ENCODE results near the gene CTNNA3.

CTNNA3 gene

GRCh38 chr10:66505003-66505657 lies 1190.9 kb downstream of the CTNNA3 start:
- H3K79me2 ChIP-seq (ENCODE audit: insufficient read depth, low read length): no peaks in the 10 kb centered on the region
- no peak overlapping the region for H2AFZ ChIP-seq (ENCODE audit: low read depth, low read length, severe bottlenecking)

GRCh38 chr10:66501356-66501755 lies 1194.6 kb downstream of the CTNNA3 start:
- no peak overlapping the region for H3K4me2 ChIP-seq (ENCODE audit: low read depth, low read length, poor library complexity, severe bottlenecking)
- H3K79me2 ChIP-seq (ENCODE audit: insufficient read depth, low read length): no peaks in the 10 kb centered on the region
- H3K9me2 ChIP-seq (replicated peaks; ENCODE audit: insufficient read depth, low read length): no peaks in the 10 kb centered on the region
- no peak overlapping the region for H3K27ac ChIP-seq (ENCODE audit: low read depth, low read length)
- no peak overlapping the region for H3K9ac ChIP-seq (ENCODE audit: low read length)
- no peak overlapping the region for H2AFZ ChIP-seq (ENCODE audit: low read depth, low read length, severe bottlenecking)
- no peak for TF ChIP-seq CTCF (IDR thresholded peaks at IDR 0.05; ENCODE audit: insufficient read depth, low read length, poor library complexity, severe bottlenecking)
- no peak for TF ChIP-seq EZH2phosphoT487 (conservative IDR thresholded peaks at IDR 0.05; ENCODE audit: low read length)
- H4K20me1 ChIP-seq (ENCODE audit: low read depth, low read length): no peaks in the 10 kb centered on the region
- no peak overlapping the region for H3K4me3 ChIP-seq (ENCODE audit: insufficient read depth, low read length, poor library complexity, severe bottlenecking)
- no peaks in the 10 kb centered on the region for H3K36me3 ChIP-seq (ENCODE audit: low read length)
- no peaks in the 10 kb centered on the region for H3K9me3 ChIP-seq (ENCODE audit: insufficient read depth, low read length)
- H3F3A ChIP-seq (ENCODE audit: insufficient read depth): no peaks in the 10 kb centered on the region
- no peaks in the 10 kb centered on the region for H3K27me3 ChIP-seq (ENCODE audit: low read length)

More at GRCh38 chr10:66505003-66505657, 1190.9 kb downstream of the CTNNA3 start:
- no peaks in the 10 kb centered on the region for H3K36me3 ChIP-seq (ENCODE audit: low read length)
- no peak for TF ChIP-seq CTCF (IDR thresholded peaks at IDR 0.05; ENCODE audit: insufficient read depth, low read length, poor library complexity, severe bottlenecking)
- TF ChIP-seq EZH2phosphoT487 (conservative IDR thresholded peaks at IDR 0.05; ENCODE audit: low read length): no peak
- no peak overlapping the region for H3K4me2 ChIP-seq (ENCODE audit: low read depth, low read length, poor library complexity, severe bottlenecking)
- H3K9me3 ChIP-seq (ENCODE audit: insufficient read depth, low read length): no peaks in the 10 kb centered on the region
- no peaks in the 10 kb centered on the region for H3K27me3 ChIP-seq (ENCODE audit: low read length)
- no peaks in the 10 kb centered on the region for H4K20me1 ChIP-seq (ENCODE audit: low read depth, low read length)
- no peak overlapping the region for H3K9ac ChIP-seq (ENCODE audit: low read length)
- H3K27ac ChIP-seq (ENCODE audit: low read depth, low read length): no peak overlapping the region
- no peaks in the 10 kb centered on the region for H3K9me2 ChIP-seq (replicated peaks; ENCODE audit: insufficient read depth, low read length)
- no peak overlapping the region for H3K4me3 ChIP-seq (ENCODE audit: insufficient read depth, low read length, poor library complexity, severe bottlenecking)
- no peaks in the 10 kb centered on the region for H3F3A ChIP-seq (ENCODE audit: insufficient read depth)

- Histone ChIP-seq H3K9me2 (replicated peaks; ENCODE audit: insufficient read depth, low read length) (no peaks in the 10 kb centered on the region), H3K79me2 (ENCODE audit: insufficient read depth, low read length) (no peaks in the 10 kb centered on the region), H2AFZ (ENCODE audit: low read depth, low read length, severe bottlenecking) (no peak overlapping the region), H3K27ac (ENCODE audit: low read depth, low read length) (no peak overlapping the region), H3K36me3 (ENCODE audit: low read length) (no peaks in the 10 kb centered on the region), H3K4me2 (ENCODE audit: low read depth, low read length, poor library complexity, severe bottlenecking) (no peak overlapping the region), H3K9ac (ENCODE audit: low read length) (no peak overlapping the region), H4K20me1 (ENCODE audit: low read depth, low read length) (no peaks in the 10 kb centered on the region), H3K4me3 (ENCODE audit: insufficient read depth, low read length, poor library complexity, severe bottlenecking) (no peak overlapping the region), H3K27me3 (ENCODE audit: low read length) (no peaks in the 10 kb centered on the region), H3F3A (ENCODE audit: insufficient read depth) (no peaks in the 10 kb centered on the region), H3K9me3 (ENCODE audit: insufficient read depth, low read length) (no peaks in the 10 kb centered on the region)
- TF ChIP-seq CTCF (IDR thresholded peaks at IDR 0.05; ENCODE audit: insufficient read depth, low read length, poor library complexity, severe bottlenecking) (no peak), EZH2phosphoT487 (conservative IDR thresholded peaks at IDR 0.05; ENCODE audit: low read length) (no peak)
Observed at GRCh38 chr10:66483966-66484365, 1212.0 kb downstream of the CTNNA3 start.
